HepG2 (cell line): Measurements from ENCODE around the gene IL1RL2. TPM values are rescaled to one million over a fixed set of nuclear protein-coding genes. Genes with fewer than 3 reads are reported as not detected.

Experiments
- ATAC-seq: fragments of 200-7000 bp; cut with Tn5 transposase; 3 replicates; pipeline ENCODE4 v1.9.1; 2020; ENCODE audit warnings: mild to moderate bottlenecking, moderate library complexity
- BruUV-seq: library from RNA; stranded (reverse); fragments of 400-500 nt; replicated peaks from 2 replicates; lab custom pipeline; 2021; lab: Mats Ljungman, UMichigan
- CTCF ChIA-PET: fragments of 300-600 bp; formaldehyde crosslinking; extraction: SDS; loops from one replicate; lab custom pipeline; 2021; ENCODE audit warnings: low total read pairs, inconsistent platforms, low intra/inter-chr PET ratio; lab: Yijun Ruan, JAX
- POLR2A ChIA-PET: fragments of 350-600 bp; sonication (Branson Sonifier 250); formaldehyde crosslinking; loops from one replicate; lab custom pipeline; 2020; ENCODE audit warnings: antibody characterized with exemption, inconsistent platforms; lab: Yijun Ruan, JAX
- DNase-seq: peaks from one replicate; pipeline ENCODE4 v3.0.0-alpha.2; 2015; ENCODE audit warnings: low spot score
- FAIRE-seq: peaks from 3 replicates; lab custom pipeline; 2011; peaks lifted over from hg19 to GRCh38; lab: Jason Lieb, UNC
- H2AFZ ChIP-seq: one replicate; pipeline ENCODE4 v1.6.1; 2011; ENCODE audit warnings: low read length, inconsistent platforms
- H3K27ac ChIP-seq: fragments of 300-600 bp; 3 replicates; pipeline ENCODE4 v1.8.0; 2011; ENCODE audit warnings: mixed run types, mild to moderate bottlenecking, mixed read lengths, low read length, inconsistent platforms; ENCODE audit not compliant: insufficient read depth; ENCODE audit errors: extremely low read length
- H3K27me3 ChIP-seq, 2 experiments: fragments of 200-600 bp in 1 of 2; 2 replicates in 1 of 2; 3 replicates in 1 of 2; pipeline versions ENCODE4 v1.6.0 to v1.8.0; 2011; ENCODE audit warnings: low read length in 2 of 2, mild to moderate bottlenecking in 2 of 2, moderate library complexity in 2 of 2, inconsistent platforms in 1 of 2; ENCODE audit not compliant: insufficient read depth in 2 of 2, control insufficient read depth in 1 of 2
- H3K36me3 ChIP-seq, 2 experiments: fragments of 200-600 bp in 1 of 2; replicated peaks in 1 of 2; 2 replicates in 1 of 2; 3 replicates in 1 of 2; pipeline versions ENCODE4 v1.5.1 to v1.8.0; 2011; ENCODE audit warnings: low read length in 2 of 2, inconsistent platforms in 1 of 2; ENCODE audit not compliant: insufficient read depth in 2 of 2, control insufficient read depth in 1 of 2
- H3K4me1 ChIP-seq: 2 replicates; pipeline ENCODE4 v1.5.1; 2012; ENCODE audit warnings: low read length, inconsistent platforms; ENCODE audit not compliant: insufficient read depth
- H3K4me2 ChIP-seq: 2 replicates; pipeline ENCODE4 v1.6.0; 2011; ENCODE audit warnings: low read depth, low read length, inconsistent platforms
- H3K4me3 ChIP-seq, 3 experiments: fragments of 200-600 bp in 1 of 3; sonication (generic), shearing (Covaris generic) in 1 of 3; replicated peaks in 1 of 3; 2 replicates each; pipeline ENCODE4 v1.5.1; 2011 to 2016; ENCODE audit warnings: low read length in 3 of 3, inconsistent platforms in 2 of 3, low read depth in 2 of 3, mild to moderate bottlenecking in 2 of 3, control low read depth in 1 of 3, mixed read lengths in 1 of 3; ENCODE audit not compliant: insufficient read depth in 1 of 3
- H3K79me2 ChIP-seq: one replicate; pipeline ENCODE4 v1.6.1; 2011; ENCODE audit warnings: low read length, inconsistent platforms; ENCODE audit not compliant: insufficient read depth
- H3K9ac ChIP-seq: 2 replicates; pipeline ENCODE4 v1.6.0; 2011; ENCODE audit warnings: mild to moderate bottlenecking, low read depth, low read length, inconsistent platforms; ENCODE audit not compliant: insufficient read depth
- H3K9me3 ChIP-seq: 2 replicates; pipeline ENCODE4 v1.5.1; 2012; ENCODE audit warnings: mild to moderate bottlenecking, low read length
- H4K20me1 ChIP-seq: 2 replicates; pipeline ENCODE4 v1.6.0; 2011; ENCODE audit warnings: inconsistent platforms, mild to moderate bottlenecking, low read length, moderate library complexity; ENCODE audit not compliant: insufficient read depth
- ETV6 ChIP-seq: sonication (generic); formaldehyde crosslinking; conservative IDR thresholded peaks from 2 replicates; pipeline ENCODE4 v1.4.0; 2020; ENCODE audit warnings: missing genetic modification reagents
- HES4 ChIP-seq: sonication (generic); formaldehyde crosslinking; IDR thresholded peaks from 2 replicates; pipeline ENCODE4 v1.9.0; 2021; ENCODE audit warnings: mild to moderate bottlenecking, missing genetic modification reagents, borderline replicate concordance
- KMT2A ChIP-seq: sonication (generic); formaldehyde crosslinking; IDR thresholded peaks from 2 replicates; pipeline ENCODE4 v1.4.0; 2020; ENCODE audit warnings: missing genetic modification reagents
- KMT2B ChIP-seq: IDR thresholded peaks from 2 replicates; pipeline ENCODE4 v1.6.1; 2016; ENCODE audit warnings: missing genetic modification reagents, missing compliant biosample characterization
- ZBTB42 ChIP-seq: sonication (generic); formaldehyde crosslinking; IDR thresholded peaks from 2 replicates; pipeline ENCODE4 v1.5.0; 2020; ENCODE audit warnings: mild to moderate bottlenecking, missing genetic modification reagents
- ZNF160 ChIP-seq: sonication (generic); formaldehyde crosslinking; IDR thresholded peaks from 2 replicates; pipeline ENCODE4 v1.8.0; 2022; ENCODE audit warnings: mild to moderate bottlenecking, inconsistent platforms, missing genetic modification reagents
- ZNF501 ChIP-seq: sonication (generic); formaldehyde crosslinking; IDR thresholded peaks from 2 replicates; pipeline ENCODE4 v1.5.1; 2020; ENCODE audit warnings: mild to moderate bottlenecking, moderate library complexity, missing genetic modification reagents
- ZNF598 ChIP-seq: sonication (generic); formaldehyde crosslinking; IDR thresholded peaks from 2 replicates; pipeline ENCODE4 v1.5.1; 2020; ENCODE audit warnings: mild to moderate bottlenecking, missing genetic modification reagents, borderline replicate concordance
- ZNF747 ChIP-seq: sonication (generic); formaldehyde crosslinking; IDR thresholded peaks from 2 replicates; pipeline ENCODE4 v1.8.1; 2023; ENCODE audit warnings: missing genetic modification reagents, mild to moderate bottlenecking, borderline replicate concordance
- ZNF761 ChIP-seq: sonication (generic); formaldehyde crosslinking; conservative IDR thresholded peaks from 2 replicates; pipeline ENCODE4 v1.4.0; 2020; ENCODE audit warnings: mild to moderate bottlenecking, missing genetic modification reagents
- ZNF788 ChIP-seq: sonication (generic); formaldehyde crosslinking; IDR thresholded peaks from 2 replicates; pipeline ENCODE4 v1.5.0; 2020; ENCODE audit warnings: mild to moderate bottlenecking, missing genetic modification reagents, borderline replicate concordance
- WGBS: methylation state at CpG from one replicate; pipeline ENCODE4 v1.1.6; 2017; ENCODE audit warnings: low lambda C conversion rate; 5-methylcytosine and 5-hydroxymethylcytosine counted together
- in situ Hi-C: cut with HindIII; loops from 2 replicates; pipeline ENCODE4 v1.10.0; 2017; ENCODE audit warnings: low pct_unique_long_range_greater_than_20kb; ENCODE audit not compliant: extremely low pct_ligation_motif_present
- intact Hi-C: fragments of 100-400 bp; cut with micrococcal nuclease; formaldehyde crosslinking; loops from one replicate; pipeline ENCODE4 v1.10.0; 2022; ENCODE audit not compliant: unreplicated experiment
- polyA plus RNA-seq, 8 experiments: library from polyadenylated mRNA; depleted of rRNA in 3 of 8; stranded (reverse) in 7 of 8; unstranded in 1 of 8; fragments of >200 nt; fragmentation: Illumina TruSeq in 4 of 8; extraction: Trizol in 4 of 8; gene quantifications; 2 replicates each; pipeline versions ENCODE4 v1.2.1 to v1.2.3, GENCODE V29; 2011 to 2016; ENCODE audit warnings: low read depth in 4 of 8, missing spikeins in 1 of 8, mixed read lengths in 1 of 8; ENCODE audit not compliant: insufficient read depth in 1 of 8
- total RNA-seq, 5 experiments: library from RNA; depleted of rRNA; stranded (reverse); fragments of >200 nt; fragmentation: Illumina TruSeq; extraction: Trizol; gene quantifications; 2 replicates each; pipeline ENCODE4 v1.2.3, GENCODE V29; 2016; ENCODE audit warnings: low read depth in 1 of 5
- TF ChIP-seq, protein P1 (sequence below): sonication (generic); formaldehyde crosslinking; IDR thresholded peaks from 2 replicates; pipeline ENCODE4 v1.4.0; 2020; ENCODE audit warnings: missing genetic modification reagents
- TF ChIP-seq, protein P2 (sequence below): sonication (generic); formaldehyde crosslinking; IDR thresholded peaks from 2 replicates; pipeline ENCODE4 v1.5.0; 2020; ENCODE audit warnings: mild to moderate bottlenecking, missing genetic modification reagents, borderline replicate concordance

Gene IL1RL2
- total and polyA plus RNA-seq, 2 of the 13 experiments (the other 11 are each of a cell fraction or from before 2014, with no cell fraction given), result 0.03 TPM; not detected in 1

DNA sequence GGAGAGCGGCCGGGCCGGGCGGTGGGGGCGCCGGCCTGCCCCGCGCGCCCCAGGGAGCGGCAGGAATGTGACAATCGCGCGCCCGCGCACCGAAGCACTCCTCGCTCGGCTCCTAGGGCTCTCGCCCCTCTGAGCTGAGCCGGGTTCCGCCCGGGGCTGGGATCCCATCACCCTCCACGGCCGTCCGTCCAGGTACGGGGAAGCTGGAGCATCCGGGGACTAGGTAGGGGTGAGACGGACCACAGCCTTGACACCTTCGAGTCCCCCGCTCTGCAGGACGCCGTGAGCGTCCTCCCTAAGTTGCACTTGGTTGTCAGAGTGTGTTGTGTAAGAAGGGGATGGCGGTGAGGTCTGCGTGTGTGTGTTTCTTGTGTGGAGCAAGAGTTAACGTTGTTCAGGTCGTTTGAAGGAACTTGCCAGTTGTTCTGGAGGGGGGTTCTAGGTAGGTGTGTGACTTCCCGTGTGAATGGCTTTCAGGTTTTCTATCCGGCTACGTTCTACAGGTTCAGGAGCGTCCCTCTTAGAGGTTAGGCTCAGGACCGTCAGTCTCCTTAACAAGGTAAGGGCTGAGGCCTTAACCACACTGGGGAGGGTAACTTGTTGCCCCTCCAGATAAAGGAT, 43.9 kb upstream of the IL1RL2 start:
- H2AFZ ChIP-seq, result peak overlapping the region; percentile 59
- intact Hi-C loops (loop anchor here (1.0 to 5.0 kb wide), 4 partner anchors 13 to 123 kb away; no protein-coding TSS in a partner anchor), in situ Hi-C loops (no loop called here)
- peaks cover 8 to 31% of the 10 kb centered on the region in 2 experiments for H3K36me3 ChIP-seq
- no peaks in the 10 kb centered on the region for H4K20me1 ChIP-seq
- no TSS peak for BruUV-seq
- ATAC-seq (peak; percentile 45), FAIRE-seq (peak; percentile 65), DNase-seq (peak; percentile 39)
- H3K4me3 ChIP-seq, result peak overlapping the region; percentile 64 to 99 (median 84)
- peaks cover 70% of the 10 kb centered on the region for H3K4me1 ChIP-seq
- 2% methylated on average over 42 of the region's 42 CpGs for WGBS
- CTCF ChIA-PET, result interaction anchor here (1.4 kb wide), 1 partner anchor 123 kb away, joined by 3 read pairs; no protein-coding TSS in a partner anchor
- H3K4me2 ChIP-seq, result peak overlapping the region; percentile 98
- peaks cover 4% of the 10 kb centered on the region; the same call in 1 of the 2 replicates for H3K9me3 ChIP-seq
- no peaks in the 10 kb centered on the region; a peak in 1 of 5 replicates for H3K27me3 ChIP-seq
- H3K79me2 ChIP-seq, result peaks cover 60% of the 10 kb centered on the region
- peak overlapping the region; percentile 90 for H3K9ac ChIP-seq
- H3K27ac ChIP-seq, result peak overlapping the region; percentile 71
- POLR2A ChIA-PET, result interaction anchor here (1.0 to 5.4 kb wide), 20 partner anchors 11 to 144 kb away, joined by 3 to 128 read pairs (median 10); no protein-coding TSS in a partner anchor
- TF ChIP-seq ZBTB42 (CRISPR knock-in tag), result no peak
- TF ChIP-seq ZNF501 (CRISPR knock-in tag), result no peak; the same call in 1 of the 2 replicates
- TF ChIP-seq ETV6, result no peak
- no peak; the same call in 1 of the 2 replicates for TF ChIP-seq ZNF160 (CRISPR knock-in tag)
- TF ChIP-seq KMT2B (CRISPR knock-in tag), result peak; percentile 63
- no peak for TF ChIP-seq ZNF747 (CRISPR knock-in tag)
- 0 out of 2 replicates have a peak, but pooled peaks have one; percentile 76 for TF ChIP-seq HES4 (CRISPR knock-in tag)
- peak; percentile 21 for TF ChIP-seq ZNF788 (CRISPR knock-in tag)
- 0 out of 2 replicates have a peak, but pooled peaks have one; percentile 12 for TF ChIP-seq ZNF598 (CRISPR knock-in tag)
- TF ChIP-seq, protein P1, sequence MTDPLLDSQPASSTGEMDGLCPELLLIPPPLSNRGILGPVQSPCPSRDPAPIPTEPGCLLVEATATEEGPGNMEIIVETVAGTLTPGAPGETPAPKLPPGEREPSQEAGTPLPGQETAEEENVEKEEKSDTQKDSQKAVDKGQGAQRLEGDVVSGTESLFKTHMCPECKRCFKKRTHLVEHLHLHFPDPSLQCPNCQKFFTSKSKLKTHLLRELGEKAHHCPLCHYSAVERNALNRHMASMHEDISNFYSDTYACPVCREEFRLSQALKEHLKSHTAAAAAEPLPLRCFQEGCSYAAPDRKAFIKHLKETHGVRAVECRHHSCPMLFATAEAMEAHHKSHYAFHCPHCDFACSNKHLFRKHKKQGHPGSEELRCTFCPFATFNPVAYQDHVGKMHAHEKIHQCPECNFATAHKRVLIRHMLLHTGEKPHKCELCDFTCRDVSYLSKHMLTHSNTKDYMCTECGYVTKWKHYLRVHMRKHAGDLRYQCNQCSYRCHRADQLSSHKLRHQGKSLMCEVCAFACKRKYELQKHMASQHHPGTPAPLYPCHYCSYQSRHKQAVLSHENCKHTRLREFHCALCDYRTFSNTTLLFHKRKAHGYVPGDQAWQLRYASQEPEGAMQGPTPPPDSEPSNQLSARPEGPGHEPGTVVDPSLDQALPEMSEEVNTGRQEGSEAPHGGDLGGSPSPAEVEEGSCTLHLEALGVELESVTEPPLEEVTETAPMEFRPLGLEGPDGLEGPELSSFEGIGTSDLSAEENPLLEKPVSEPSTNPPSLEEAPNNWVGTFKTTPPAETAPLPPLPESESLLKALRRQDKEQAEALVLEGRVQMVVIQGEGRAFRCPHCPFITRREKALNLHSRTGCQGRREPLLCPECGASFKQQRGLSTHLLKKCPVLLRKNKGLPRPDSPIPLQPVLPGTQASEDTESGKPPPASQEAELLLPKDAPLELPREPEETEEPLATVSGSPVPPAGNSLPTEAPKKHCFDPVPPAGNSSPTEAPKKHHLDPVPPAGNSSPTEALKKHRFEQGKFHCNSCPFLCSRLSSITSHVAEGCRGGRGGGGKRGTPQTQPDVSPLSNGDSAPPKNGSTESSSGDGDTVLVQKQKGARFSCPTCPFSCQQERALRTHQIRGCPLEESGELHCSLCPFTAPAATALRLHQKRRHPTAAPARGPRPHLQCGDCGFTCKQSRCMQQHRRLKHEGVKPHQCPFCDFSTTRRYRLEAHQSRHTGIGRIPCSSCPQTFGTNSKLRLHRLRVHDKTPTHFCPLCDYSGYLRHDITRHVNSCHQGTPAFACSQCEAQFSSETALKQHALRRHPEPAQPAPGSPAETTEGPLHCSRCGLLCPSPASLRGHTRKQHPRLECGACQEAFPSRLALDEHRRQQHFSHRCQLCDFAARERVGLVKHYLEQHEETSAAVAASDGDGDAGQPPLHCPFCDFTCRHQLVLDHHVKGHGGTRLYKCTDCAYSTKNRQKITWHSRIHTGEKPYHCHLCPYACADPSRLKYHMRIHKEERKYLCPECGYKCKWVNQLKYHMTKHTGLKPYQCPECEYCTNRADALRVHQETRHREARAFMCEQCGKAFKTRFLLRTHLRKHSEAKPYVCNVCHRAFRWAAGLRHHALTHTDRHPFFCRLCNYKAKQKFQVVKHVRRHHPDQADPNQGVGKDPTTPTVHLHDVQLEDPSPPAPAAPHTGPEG, result peak; percentile 83; the same call in 1 of the 2 replicates
- TF ChIP-seq ZNF761, result peak; percentile 83; the same call in 1 of the 2 replicates
- TF ChIP-seq, protein P2, sequence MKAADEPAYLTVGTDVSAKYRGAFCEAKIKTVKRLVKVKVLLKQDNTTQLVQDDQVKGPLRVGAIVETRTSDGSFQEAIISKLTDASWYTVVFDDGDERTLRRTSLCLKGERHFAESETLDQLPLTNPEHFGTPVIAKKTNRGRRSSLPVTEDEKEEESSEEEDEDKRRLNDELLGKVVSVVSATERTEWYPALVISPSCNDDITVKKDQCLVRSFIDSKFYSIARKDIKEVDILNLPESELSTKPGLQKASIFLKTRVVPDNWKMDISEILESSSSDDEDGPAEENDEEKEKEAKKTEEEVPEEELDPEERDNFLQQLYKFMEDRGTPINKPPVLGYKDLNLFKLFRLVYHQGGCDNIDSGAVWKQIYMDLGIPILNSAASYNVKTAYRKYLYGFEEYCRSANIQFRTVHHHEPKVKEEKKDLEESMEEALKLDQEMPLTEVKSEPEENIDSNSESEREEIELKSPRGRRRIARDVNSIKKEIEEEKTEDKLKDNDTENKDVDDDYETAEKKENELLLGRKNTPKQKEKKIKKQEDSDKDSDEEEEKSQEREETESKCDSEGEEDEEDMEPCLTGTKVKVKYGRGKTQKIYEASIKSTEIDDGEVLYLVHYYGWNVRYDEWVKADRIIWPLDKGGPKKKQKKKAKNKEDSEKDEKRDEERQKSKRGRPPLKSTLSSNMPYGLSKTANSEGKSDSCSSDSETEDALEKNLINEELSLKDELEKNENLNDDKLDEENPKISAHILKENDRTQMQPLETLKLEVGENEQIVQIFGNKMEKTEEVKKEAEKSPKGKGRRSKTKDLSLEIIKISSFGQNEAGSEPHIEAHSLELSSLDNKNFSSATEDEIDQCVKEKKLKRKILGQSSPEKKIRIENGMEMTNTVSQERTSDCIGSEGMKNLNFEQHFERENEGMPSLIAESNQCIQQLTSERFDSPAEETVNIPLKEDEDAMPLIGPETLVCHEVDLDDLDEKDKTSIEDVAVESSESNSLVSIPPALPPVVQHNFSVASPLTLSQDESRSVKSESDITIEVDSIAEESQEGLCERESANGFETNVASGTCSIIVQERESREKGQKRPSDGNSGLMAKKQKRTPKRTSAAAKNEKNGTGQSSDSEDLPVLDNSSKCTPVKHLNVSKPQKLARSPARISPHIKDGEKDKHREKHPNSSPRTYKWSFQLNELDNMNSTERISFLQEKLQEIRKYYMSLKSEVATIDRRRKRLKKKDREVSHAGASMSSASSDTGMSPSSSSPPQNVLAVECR (CRISPR knock-in tag), result no peak; the same call in 1 of the 2 replicates
- peak; percentile 86 for TF ChIP-seq KMT2A (CRISPR knock-in tag)
